HG02642 (cell line): Measurements from ENCODE around the gene PRRC2C.
"Not testable (repeated sequence)": the region's sequence is repeated elsewhere in the genome, so short reads cannot be mapped to it uniquely, and the experiment has no call there.

ENCODE experiments used
- ATAC-seq: cut with Tn5 transposase; IDR thresholded peaks from one replicate; pipeline ENCODE4 v1.9.1; 2021; ENCODE audit warnings: mild to moderate bottlenecking; ENCODE audit not compliant: unreplicated experiment, poor library complexity

PRRC2C gene

DNA sequence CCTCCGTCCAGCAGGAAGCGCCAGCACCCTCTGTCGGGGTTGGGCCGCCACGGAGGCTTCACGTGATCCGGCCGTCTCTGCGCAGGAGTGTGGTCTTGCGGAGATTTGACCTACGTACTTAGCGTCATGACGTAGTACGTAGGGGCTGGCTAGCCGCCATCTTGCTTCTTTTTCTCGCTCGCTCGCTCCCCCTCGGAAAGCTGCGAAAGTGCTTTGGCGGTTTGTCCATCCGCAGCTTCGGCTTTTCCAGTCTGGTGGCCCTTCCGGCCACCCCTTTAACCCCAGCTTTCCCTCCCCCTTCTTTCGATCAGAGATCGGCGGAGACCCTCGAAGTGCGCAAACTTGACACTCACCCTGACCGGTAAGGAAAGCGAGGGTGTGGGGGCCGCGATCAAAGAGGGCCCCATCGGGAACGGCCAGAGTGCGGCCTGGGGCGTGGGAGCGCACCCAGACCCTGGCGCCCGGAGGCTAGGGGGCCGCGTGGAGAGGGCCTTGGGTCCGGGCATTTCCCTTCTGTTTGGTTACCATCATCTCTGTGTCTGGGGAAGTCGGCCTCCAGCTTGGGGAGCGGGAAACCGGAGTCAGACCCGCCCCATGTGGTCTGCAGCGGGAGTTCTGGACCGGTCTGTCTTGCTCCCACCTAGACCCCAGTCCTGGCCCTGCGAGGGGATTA, at the start of gene PRRC2C:
Gene PRRC2C, plus strand, starts transcription at position 156 of the 673 bp plus-strand sequence. CDS start 26,559 bp downstream, outside the sequence.
- peak; percentile 98 for ATAC-seq

DNA sequence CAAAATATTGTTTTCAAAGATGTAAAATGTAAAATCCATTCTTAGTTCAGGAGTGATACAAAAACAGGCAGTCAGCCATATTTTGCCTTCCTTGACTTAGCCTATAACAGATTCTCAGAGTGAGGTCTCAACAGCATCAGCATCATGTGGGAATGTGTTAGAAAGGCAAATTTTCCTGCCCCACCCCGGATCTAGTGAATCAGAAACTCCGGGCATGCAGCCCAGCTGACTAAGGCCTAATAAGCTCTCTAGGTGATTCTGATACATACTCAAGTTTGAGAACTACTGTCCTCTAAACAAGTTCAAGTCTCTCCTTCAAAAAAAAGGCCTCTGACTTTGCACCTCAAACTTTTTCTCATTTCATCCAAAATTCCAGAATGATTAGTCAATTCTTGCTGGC, 46.9 kb upstream of the PRRC2C start:
- no peak for ATAC-seq

DNA sequence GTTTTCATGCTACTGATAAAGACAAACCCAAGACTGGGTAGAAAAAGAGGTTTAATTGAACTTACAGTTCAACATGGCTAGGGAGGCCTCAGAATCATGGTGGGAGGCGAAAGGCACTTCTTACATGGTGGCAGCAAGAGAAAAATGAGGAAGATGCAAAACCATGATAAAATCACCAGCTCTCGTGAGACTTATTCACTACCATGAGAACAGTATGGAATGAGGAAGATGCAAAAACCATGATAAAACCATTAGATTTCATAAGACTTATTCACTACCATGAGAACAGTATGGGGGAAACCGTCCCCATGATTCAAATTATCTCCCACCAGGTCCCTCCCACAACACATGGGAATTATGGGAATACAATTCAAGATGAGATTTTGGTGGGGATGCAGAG, 45.1 kb upstream of the PRRC2C start:
- not testable (repeated sequence) for ATAC-seq

DNA sequence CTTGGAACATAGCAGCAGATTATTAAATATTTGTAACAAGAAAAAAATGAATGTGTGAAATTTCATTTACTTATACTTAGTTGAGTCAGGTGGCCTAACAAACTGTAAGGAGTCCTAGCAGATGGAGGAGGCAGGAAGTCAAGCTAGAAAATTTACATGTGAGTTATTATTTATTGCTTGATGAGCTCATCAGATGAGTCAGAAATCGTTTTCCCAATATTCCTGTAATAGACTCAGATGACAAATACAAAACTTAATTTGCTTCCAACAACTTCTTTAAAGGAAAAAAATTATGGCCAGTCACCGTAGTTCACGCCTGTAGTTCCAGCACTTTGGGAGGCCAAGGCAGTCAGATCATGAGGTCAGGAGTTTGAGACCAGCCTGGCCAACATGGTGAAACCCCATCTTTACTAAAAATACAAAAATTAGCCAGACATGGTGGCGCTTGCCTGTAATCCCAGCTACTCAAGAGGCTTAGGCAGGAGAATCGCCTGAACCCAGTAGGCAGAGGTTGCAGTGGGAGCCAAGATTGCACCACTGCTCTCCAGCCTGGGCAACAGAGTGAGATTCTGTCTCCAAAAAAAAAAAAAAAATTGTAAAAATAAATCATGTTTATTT, 43.9 kb upstream of the PRRC2C start:
- ATAC-seq = not testable (repeated sequence)

DNA sequence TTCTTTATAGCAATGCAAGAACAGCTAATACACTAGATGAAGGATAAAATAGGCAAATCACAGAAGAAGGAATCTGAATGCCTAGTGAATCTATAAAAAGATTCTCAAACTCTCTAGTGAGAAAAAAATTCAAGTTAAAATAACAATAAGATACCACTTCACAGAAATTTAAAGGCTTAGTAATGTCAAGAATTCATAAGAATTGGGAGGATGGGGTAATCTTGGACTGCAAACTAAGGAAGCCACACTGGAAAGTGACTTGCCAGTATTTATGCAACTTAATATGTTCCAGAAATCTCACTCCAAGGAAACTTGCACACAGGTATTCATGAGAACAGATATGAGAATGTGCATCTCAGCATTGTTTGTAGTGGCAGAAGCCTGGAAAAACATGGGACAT, 38.9 kb upstream of the PRRC2C start:
- no peak for ATAC-seq

DNA sequence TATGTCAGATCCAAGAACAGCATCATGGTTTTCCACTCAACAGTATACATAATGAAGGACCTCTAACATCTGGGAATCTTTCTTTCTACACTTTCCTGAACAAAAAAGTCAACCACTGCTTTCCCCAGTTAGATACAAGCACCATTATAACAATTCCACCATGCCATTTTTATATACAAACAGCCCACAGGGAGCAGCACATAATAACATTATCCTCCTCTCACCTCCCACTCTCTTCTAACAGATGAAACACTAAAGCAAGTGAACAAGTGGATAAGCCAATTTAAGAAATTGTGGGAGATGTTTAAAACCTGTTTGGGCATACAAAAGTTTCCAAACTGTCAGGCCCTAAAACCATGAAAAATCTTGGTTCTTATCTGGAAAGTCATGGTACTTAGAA, 29.4 kb upstream of the PRRC2C start:
- ATAC-seq = no peak

DNA sequence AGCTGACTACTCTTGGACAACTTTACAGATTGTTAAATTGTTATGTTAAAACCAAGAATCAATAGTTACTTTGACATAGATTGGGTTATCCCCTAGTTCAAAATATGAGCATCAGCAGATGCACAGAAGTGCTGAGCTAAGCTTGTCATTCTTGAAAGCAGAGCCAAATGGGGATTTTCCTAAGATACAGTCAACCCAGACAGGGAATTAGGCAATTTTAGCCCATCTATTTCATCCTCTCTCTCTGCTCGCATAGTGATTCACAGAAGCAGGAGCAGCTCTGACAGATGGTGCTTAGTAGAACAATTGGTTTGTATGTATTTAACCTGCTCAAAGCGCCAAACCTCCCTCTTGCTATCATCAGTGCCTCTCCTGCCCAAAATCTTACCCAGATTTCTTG, 27.9 kb upstream of the PRRC2C start:
- ATAC-seq = no peak

DNA sequence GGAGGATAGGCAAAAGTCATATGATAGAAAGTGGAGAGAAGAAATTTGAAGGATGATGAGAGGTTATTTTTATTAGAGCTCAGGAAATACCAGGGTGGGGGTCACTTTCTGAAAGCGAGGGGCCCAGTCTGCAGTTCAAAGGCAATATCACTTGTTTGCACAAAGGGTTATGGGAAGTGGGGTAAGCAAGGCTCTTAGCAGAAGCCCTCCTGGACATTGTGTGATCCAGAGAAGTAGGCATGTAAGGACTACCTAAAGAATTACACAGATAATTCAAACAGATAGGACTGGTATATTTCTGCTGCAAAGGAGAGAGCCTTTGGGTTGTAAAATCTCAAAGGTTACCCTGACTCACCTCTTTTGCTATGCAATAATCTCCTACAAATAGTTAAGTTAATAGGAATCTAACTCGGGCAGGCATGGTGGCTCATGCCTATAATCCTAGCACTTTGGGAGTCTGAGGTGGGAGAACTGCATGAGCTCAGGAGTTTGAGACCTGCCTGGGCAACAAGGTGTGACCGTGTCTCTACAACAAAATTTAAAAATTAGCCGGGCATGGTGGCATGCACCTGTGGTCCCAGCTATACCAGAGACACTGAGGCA, 25.2 kb upstream of the PRRC2C start:
- no peak for ATAC-seq

DNA sequence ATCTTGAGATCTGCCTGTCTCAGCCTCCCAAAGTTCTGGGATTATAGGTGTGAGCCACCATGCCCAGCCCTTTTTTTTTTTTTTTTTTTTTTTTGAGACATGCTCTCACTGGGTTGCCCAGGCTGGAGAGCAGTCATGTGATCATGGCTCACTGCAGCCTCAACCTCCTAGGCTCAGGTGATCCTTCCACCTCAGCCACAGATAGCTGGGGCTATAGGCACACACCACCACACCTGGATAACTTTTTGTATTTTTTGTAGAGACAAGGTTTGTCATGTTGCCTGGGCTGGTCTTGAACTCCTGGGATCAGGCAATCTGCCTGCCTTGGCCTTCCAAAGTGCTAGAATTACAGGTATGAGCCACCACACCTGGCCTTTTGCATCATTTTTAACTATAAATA, 17.7 kb upstream of the PRRC2C start:
- no peak for ATAC-seq

DNA sequence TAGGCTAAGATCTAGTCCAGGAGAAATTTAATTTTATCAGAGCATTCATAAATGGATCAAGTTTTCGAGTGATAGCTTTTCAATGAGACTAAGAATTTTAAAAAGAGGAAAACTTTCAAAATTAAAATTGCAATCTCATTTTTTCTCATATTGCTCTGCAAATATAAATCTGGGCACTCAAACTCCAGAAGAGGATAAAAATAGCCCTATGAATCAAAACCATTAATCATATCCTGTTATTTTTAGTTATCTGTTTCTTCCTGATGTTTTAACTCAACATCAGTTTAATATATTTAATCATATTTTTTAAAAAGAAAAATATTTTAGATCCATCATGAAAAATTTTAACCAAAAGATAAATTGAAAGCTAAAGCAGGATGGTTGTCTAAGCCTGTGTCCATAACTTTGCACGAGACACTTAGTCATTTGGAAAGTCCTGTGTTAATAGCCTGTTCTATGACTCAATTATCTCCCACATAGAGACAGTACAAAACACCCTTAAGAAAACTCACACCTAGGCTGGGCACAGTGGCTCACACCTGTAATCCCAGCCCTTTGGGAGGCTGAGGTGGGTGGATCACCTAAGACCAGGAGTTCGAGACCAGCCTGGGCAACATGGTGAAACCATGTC, 17.1 kb upstream of the PRRC2C start:
- no peak for ATAC-seq

DNA sequence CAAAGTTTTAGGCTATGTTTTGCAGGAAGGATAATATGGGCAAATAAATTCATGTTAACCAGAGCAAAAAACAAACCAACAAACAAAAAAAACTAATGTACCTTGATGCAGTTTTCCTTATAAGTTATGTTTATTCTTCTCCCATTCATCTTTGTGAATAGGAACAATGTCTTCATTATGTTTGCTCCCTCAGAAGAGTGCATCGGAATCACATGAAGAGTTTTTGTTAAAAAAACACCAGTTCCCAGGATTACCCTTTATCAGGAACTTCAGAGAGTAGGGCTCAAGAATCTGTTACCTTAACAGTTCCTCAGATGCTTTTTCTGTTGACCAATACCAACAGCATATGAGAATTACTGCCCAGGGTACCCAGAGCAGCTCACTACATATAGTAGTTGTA, 14.6 kb upstream of the PRRC2C start:
- no peak for ATAC-seq

DNA sequence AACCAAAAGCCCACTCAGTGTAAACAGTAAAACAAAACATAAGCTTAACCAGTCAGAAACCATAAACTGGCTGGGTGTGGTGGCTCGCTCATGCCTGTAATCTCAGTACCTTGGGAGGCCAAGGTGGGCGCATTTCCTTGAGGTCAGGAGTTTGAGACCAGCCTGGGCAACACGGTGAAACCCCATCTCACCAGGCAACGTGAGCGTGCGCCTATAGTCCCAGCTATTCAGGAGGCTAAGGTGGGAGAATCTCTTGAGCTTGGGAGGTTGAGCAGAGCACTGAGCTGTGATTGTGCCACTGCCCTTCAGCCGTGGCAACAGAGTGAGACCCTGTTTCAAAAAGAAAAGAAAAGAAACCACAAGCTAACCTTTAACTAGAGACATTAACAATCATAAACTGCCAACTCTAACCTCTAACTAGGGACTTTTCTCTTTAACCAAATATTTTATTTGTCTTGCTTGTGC, 13.1 kb upstream of the PRRC2C start:
- peak; percentile 60 for ATAC-seq

DNA sequence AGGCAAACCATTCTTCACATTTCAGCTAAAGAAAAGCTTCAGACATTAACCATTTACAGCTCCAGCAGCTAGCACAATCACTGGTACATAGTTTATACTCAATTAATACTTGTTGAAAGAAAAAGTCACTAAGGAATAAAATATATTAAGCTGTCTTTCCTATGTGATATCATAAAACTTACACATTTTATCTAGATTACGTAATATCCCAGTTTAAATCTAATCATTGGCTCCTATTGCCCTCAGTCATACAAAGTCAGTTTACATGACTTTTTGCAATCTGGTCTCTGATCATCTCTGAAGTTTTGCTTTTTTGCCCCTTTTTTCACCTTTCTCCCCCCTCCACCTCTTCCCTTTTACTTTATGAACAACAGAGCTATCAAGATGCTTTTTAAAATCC, 8.5 kb upstream of the PRRC2C start:
- ATAC-seq = no peak

DNA sequence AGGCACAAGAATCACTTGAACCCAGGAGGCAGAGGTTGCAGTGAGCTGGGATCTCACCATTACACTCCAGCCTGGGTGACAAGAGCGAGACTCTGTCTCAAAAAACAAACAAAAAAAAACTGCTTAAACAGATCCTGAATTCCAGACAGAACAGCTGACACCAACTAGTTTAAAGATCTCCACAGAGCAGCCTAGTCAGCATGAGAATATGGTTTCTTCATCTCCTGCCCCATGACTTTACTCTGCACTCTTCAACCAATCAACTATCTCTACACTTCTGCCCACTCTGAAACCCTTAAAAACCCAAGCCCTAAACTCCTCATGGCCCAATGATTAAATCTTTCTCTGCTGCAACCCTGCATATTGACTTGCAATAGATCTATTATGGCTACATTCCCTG, 7.5 kb upstream of the PRRC2C start:
- no peak for ATAC-seq

DNA sequence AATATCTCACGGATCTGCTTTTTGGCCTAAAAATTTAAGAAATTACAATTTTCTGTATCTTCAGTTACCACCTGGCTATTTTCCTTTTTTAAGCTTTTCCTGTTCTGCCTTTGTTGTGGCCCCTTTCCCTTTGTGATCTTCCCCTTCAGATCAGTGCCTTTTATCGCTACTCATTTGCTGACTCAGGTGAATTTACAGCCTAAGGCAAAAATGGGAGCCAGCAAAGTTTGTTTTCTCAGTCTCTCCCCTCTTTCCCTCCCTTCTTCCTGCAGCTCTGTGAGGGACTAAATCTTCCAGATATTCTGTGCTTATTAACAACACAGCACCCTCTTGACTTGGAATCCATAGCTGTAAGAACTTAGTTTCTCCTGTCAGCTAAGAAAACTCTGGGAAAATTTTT, 5.3 kb upstream of the PRRC2C start:
- no peak for ATAC-seq

DNA sequence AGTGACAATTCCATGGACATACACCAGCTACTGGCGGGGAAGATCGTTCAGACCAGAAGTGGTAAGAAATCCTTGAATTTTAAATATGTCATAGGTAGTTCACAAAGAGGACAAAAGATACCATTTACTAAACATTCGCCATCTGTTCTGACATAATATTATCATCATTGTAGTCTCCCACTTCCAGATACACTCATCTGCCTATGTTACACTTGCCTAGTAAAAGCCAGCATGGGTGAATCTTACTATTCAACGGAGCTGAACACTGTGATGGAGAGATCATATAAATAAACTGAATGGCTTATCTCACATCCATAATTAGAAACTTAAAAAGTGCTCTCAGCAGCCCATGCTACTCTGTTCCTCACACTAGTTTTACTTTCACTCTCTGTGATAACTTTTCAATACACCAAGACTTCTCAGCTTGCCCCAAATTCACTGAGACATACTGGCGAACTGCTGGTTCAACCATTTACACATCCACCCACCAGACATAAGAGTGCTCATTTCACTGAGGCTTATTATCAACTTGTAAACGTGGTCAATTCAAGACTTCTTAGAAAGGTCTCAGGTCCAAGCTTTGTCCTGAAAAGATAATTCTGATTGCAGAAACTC, 463 bp upstream of the PRRC2C start:
- peak; percentile 54 for ATAC-seq

DNA sequence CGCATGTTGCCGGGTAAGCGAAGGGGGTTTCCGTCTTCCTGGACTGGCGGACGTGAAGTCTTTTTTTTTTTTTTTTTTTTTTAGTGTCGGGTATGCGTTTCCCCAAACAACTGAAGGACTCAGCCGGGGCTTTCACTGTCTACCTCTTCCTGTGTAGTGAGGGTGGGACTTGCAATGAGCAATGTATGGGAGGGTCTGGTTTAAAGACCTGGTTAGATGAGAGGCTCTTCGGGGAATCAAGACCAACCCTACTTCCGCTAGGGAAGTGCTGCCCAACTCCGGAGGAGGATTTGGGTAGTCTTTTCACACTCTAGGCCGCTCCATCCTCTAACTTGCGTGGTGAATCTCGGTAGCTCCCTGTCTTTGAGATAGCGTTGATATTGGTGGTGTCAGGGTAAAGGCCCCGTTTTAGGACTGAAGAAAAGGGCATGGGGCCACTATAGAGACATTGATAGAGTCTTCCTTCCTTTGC, 754 bp downstream of the PRRC2C start:
- peak; percentile 40 for ATAC-seq

DNA sequence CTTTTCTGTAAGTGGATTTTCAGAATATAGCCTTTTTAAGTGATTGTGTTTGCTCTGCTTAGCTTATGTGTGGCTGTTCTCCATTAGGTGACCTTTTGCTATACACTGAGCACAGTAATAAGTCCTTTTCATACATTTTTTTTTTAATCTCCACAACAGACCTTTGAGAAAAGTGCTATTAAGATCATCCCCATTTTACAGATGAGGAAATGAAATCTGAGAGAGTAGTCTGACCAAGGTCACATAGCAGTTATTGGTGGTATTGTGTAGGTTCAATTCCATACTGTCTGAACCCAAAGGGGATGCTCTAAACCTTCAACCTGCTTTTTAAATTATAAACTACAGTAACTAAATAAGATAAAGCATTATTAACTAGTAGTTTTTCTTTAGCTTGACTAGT, 1.7 kb downstream of the PRRC2C start:
- no peak for ATAC-seq

DNA sequence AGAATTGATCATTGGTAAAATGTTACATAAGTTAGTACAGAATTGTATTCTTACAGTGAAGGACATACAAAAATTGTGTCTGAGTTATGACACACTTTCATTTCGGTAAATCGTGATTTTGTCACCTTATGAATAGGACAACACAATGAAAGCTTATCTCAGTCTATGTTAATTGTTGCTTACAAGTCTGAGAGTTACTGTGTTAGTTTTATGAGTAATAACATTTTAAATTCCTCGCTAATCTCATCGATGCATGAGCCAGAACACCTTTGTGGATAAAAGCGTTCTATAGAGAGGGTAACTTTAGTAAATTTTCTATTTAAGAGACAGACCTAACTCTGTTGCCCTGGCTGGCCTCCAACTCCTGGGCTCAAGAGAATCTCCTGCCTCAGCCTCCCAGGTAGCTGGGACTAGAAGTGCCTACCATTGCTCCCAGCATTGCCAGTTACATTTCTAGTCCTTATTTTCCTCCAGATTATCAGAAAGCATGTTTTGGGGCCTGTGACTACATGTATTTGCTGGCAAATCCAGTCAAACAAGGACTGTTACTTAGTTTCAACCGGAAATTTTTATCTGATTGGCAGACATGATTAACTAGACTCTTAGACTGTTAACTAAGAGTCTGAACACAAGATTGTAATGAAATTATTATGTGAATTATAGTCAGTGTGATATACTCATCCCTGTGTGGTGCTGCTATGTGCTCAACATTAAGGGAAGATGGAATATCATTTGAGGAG, 3.0 kb downstream of the PRRC2C start:
- no peak for ATAC-seq

DNA sequence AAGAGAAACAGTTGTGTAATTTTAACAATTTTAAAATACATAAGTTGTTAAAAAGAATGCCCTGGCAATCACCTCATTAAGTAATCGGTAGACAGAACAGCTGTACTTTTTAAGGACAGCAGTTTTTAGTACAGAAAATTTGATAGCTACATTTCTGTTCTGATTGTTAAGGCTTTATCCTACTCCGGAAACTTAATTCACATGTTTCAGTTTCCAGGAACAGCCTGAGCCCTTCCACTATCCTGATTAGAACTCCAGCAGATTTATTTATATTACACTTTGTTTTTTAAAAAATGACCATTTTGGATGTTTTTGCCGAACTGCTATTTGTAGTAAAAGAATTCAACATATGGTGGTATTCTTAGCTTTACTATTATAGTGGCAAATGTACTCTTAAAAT, 8.7 kb downstream of the PRRC2C start:
- no peak for ATAC-seq
